ENCODE results near the gene TNFSF4.
A peak's percentile ranks its signal among the peaks of the same experiment; 100 is the strongest.

TNFSF4 gene

GRCh38 chr1:173210283-173210682 is 3.2 kb upstream of the TNFSF4 start:
- no peak for DNase-seq

GRCh38 chr1:173208868-173209267 is 1.7 kb upstream of the TNFSF4 start:
- no peak for DNase-seq

- no peak for DNase-seq
These were observed 1.0 kb upstream of the TNFSF4 start for GRCh38 chr1:173208146-173208545.

GRCh38 chr1:173205146-173206051 is 1.7 kb downstream of the TNFSF4 start:
- peak; percentile 65 for DNase-seq

- no peak for DNase-seq
These were observed 2.4 kb downstream of the TNFSF4 start for GRCh38 chr1:173204693-173205092.

- DNase-seq: peak; percentile 86
These were observed 4.5 kb downstream of the TNFSF4 start for GRCh38 chr1:173202424-173203145.

GRCh38 chr1:173201969-173202368 is 5.2 kb downstream of the TNFSF4 start:
- DNase-seq: no peak

- DNase-seq: no peak
These were observed 11.5 kb downstream of the TNFSF4 start for GRCh38 chr1:173195596-173196088.

GRCh38 chr1:173193639-173194038 is 13.5 kb downstream of the TNFSF4 start:
- peak; percentile 22 for DNase-seq

- DNase-seq: no peak
These were observed 16.0 kb downstream of the TNFSF4 start for GRCh38 chr1:173191011-173191705.

- peak; percentile 64 for DNase-seq
These were observed 16.8 kb downstream of the TNFSF4 start for GRCh38 chr1:173190101-173190936.

- no peak for DNase-seq
These were observed 19.4 kb downstream of the TNFSF4 start for GRCh38 chr1:173187671-173188237.

GRCh38 chr1:173181791-173182190 is 25.3 kb downstream of the TNFSF4 start:
- DNase-seq: peak; percentile 49

- DNase-seq: peak; percentile 33
These were observed 30.9 kb downstream of the TNFSF4 start for GRCh38 chr1:173176246-173176645.

- DNase-seq: peak; percentile 8
These were observed 31.5 kb downstream of the TNFSF4 start for GRCh38 chr1:173175514-173176145.

- no peak for DNase-seq
These were observed 33.7 kb downstream of the TNFSF4 start for GRCh38 chr1:173173388-173173787.

- no peak for DNase-seq
These were observed 36.0 kb downstream of the TNFSF4 start for GRCh38 chr1:173171152-173171551.

GRCh38 chr1:173168941-173169340 is 38.2 kb downstream of the TNFSF4 start:
- no peak for DNase-seq

- DNase-seq: no peak
These were observed 42.4 kb downstream of the TNFSF4 start for GRCh38 chr1:173164686-173165085.

GRCh38 chr1:173164178-173164577 is 43.0 kb downstream of the TNFSF4 start:
- DNase-seq: no peak

GRCh38 chr1:173163222-173163621 is 43.9 kb downstream of the TNFSF4 start:
- no peak for DNase-seq

Data from fibroblast of skin of right quadriceps (primary cell).